ENCODE measurements around the gene SV2B. TPM values are rescaled to one million over a fixed set of nuclear protein-coding genes. Genes with fewer than 3 reads are reported as not detected.

Gene SV2B
- total RNA-seq, 1 donor from 2014 or later: 1.2 TPM

- no peak for TF ChIP-seq CTCF (IDR thresholded peaks at IDR 0.05)
- DNase-seq (no peak), ATAC-seq (no peak)
- no peaks in the 10 kb centered on the region for H3K36me3 ChIP-seq
- H3K9me3 ChIP-seq: no peaks in the 10 kb centered on the region
- no peak overlapping the region for H3K27ac ChIP-seq
- intact Hi-C loops (cut with DNase I): no loop called here
- H3K4me1 ChIP-seq: no peaks in the 10 kb centered on the region
- H3K4me3 ChIP-seq: no peak overlapping the region
- H3K27me3 ChIP-seq (ENCODE audit: low read depth): peaks cover 10% of the 10 kb centered on the region
These were observed 50.6 kb downstream of the SV2B start for GRCh38 chr15:91150502-91151160.

DNA sequence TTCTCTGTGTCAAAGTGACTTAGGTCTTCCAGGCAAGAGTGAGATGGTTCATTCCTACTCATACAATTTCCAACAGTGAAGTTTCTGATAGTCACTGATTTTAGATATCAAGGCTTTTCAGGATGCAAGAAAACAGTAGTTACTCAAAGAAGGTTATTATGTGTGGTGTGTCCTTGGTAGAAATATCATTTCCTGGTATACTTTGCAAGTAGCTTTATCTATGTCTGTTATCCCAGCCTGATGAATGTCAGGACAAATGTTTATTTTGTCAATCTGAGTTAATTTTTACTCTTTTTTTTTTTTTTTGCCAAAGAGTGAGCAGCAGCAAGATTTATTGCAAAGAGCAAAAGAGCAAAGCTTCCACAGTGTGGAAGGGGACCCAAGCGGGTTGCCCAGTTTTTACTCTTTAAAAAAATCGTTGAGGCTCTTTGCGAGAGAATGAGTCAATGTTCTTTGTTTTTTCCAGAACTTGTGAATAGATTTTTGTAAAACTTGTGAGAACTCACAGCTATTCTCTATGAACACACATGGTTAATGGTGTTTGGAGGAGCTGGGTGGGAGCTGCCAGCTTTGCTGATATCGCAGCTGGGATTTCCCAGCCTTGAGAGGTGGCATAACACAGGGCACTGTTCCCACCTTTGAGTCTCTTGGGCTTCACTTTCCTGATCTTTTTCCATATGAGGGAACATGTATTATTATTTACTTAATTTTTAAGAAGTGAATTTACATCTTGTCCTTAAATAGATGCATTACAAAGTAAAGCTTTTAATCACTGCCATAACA lies 51.9 kb downstream of the SV2B start:
- ATAC-seq (no peak), DNase-seq (no peak)
- Histone ChIP-seq H3K27ac (no peak overlapping the region), H3K4me3 (no peak overlapping the region), H3K4me1 (no peaks in the 10 kb centered on the region), H3K36me3 (no peaks in the 10 kb centered on the region), H3K9me3 (no peaks in the 10 kb centered on the region), H3K27me3 (ENCODE audit: low read depth) (peaks cover 14% of the 10 kb centered on the region)
- TF ChIP-seq CTCF (IDR thresholded peaks at IDR 0.05): no peak
- intact Hi-C loops (cut with DNase I): no loop called here

- peaks cover 13% of the 10 kb centered on the region for H3K27me3 ChIP-seq (ENCODE audit: low read depth)
- TF ChIP-seq CTCF (IDR thresholded peaks at IDR 0.05): no peak
- H3K4me1 ChIP-seq: no peaks in the 10 kb centered on the region
- ATAC-seq (no peak), DNase-seq (no peak)
- no peak overlapping the region for H3K4me3 ChIP-seq
- no peaks in the 10 kb centered on the region for H3K9me3 ChIP-seq
- no peak overlapping the region for H3K27ac ChIP-seq
- no peaks in the 10 kb centered on the region for H3K36me3 ChIP-seq
- intact Hi-C loops (cut with DNase I): no loop called here
These were observed 53.0 kb downstream of the SV2B start for GRCh38 chr15:91152896-91153581.

GRCh38 chr15:91153954-91154353 lies 53.9 kb downstream of the SV2B start:
- Histone ChIP-seq H3K27me3 (ENCODE audit: low read depth) (peaks cover 10% of the 10 kb centered on the region), H3K9me3 (no peaks in the 10 kb centered on the region), H3K4me1 (no peaks in the 10 kb centered on the region), H3K27ac (no peak overlapping the region), H3K36me3 (no peaks in the 10 kb centered on the region), H3K4me3 (no peak overlapping the region)
- intact Hi-C loops (cut with DNase I): no loop called here
- DNase-seq (no peak), ATAC-seq (no peak)
- no peak for TF ChIP-seq CTCF (IDR thresholded peaks at IDR 0.05)

- DNase-seq (no peak), ATAC-seq (no peak)
- intact Hi-C loops (cut with DNase I): no loop called here
- TF ChIP-seq CTCF (IDR thresholded peaks at IDR 0.05): no peak
- H3K9me3 ChIP-seq: no peaks in the 10 kb centered on the region
- H3K4me1 ChIP-seq: no peaks in the 10 kb centered on the region
- H3K27me3 ChIP-seq (ENCODE audit: low read depth): peaks cover 9% of the 10 kb centered on the region
- no peak overlapping the region for H3K4me3 ChIP-seq
- no peaks in the 10 kb centered on the region for H3K36me3 ChIP-seq
- no peak overlapping the region for H3K27ac ChIP-seq
These were observed 56.2 kb downstream of the SV2B start for GRCh38 chr15:91156175-91156726.

Data from lower lobe of right lung (tissue), 2 donors.